HepG2 (cell line): ENCODE data around the gene HHATL. TPM values are rescaled to one million over a fixed set of nuclear protein-coding genes. Genes with fewer than 3 reads are reported as not detected.

ENCODE experiments used
- AGO2 ChIP-seq: fragments of 200-400 bp; formaldehyde crosslinking; optimal IDR thresholded peaks from 2 replicates; pipeline ENCODE3; 2017; ENCODE audit warnings: mild to moderate bottlenecking, low read depth, low read length, moderate library complexity
- AHR ChIP-seq: IDR thresholded peaks from 2 replicates; pipeline ENCODE4 v1.6.1; 2018; ENCODE audit warnings: missing genetic modification reagents, missing compliant biosample characterization
- HNRNPLL ChIP-seq: fragments of 200-400 bp; formaldehyde crosslinking; IDR thresholded peaks from 2 replicates; pipeline ENCODE4 v1.6.1; 2017; ENCODE audit warnings: mild to moderate bottlenecking, low read depth, low read length; ENCODE audit not compliant: poor library complexity, severe bottlenecking
- MED1 ChIP-seq: sonication (generic); formaldehyde crosslinking; IDR thresholded peaks from 2 replicates; pipeline ENCODE4 v1.4.0; 2020; ENCODE audit warnings: missing genetic modification reagents
- RFXAP ChIP-seq: sonication (generic); formaldehyde crosslinking; IDR thresholded peaks from 2 replicates; pipeline ENCODE4 v1.4.0; 2020; ENCODE audit warnings: missing genetic modification reagents, borderline replicate concordance
- TBX2 ChIP-seq: sonication (generic); formaldehyde crosslinking; IDR thresholded peaks from 2 replicates; pipeline ENCODE4 v1.5.0; 2020; ENCODE audit warnings: missing genetic modification reagents, mild to moderate bottlenecking, borderline replicate concordance
- ZFP90 ChIP-seq: sonication (generic); formaldehyde crosslinking; IDR thresholded peaks from 2 replicates; pipeline ENCODE4 v1.8.0; 2022; ENCODE audit warnings: missing genetic modification reagents, mild to moderate bottlenecking, inconsistent platforms, borderline replicate concordance
- ZNF383 ChIP-seq: sonication (generic); formaldehyde crosslinking; IDR thresholded peaks from 2 replicates; pipeline ENCODE4 v1.4.0; 2020; ENCODE audit warnings: missing genetic modification reagents, mild to moderate bottlenecking, borderline replicate concordance
- ZNF687 ChIP-seq: sonication (generic); formaldehyde crosslinking; IDR thresholded peaks from 2 replicates; pipeline ENCODE4 v1.5.1; 2020; ENCODE audit warnings: mild to moderate bottlenecking, missing genetic modification reagents, moderate library complexity
- ZNF891 ChIP-seq: sonication (generic); formaldehyde crosslinking; IDR thresholded peaks from 2 replicates; pipeline ENCODE4 v1.5.0; 2020; ENCODE audit warnings: mild to moderate bottlenecking, missing genetic modification reagents
- ZSCAN5A ChIP-seq: sonication (generic); formaldehyde crosslinking; IDR thresholded peaks from 2 replicates; pipeline ENCODE4 v1.8.0; 2022; ENCODE audit warnings: mild to moderate bottlenecking, missing genetic modification reagents, borderline replicate concordance
- polyA plus RNA-seq, 8 experiments: library from polyadenylated mRNA; depleted of rRNA in 3 of 8; stranded (reverse) in 7 of 8; unstranded in 1 of 8; fragments of >200 nt; fragmentation: Illumina TruSeq in 4 of 8; extraction: Trizol in 4 of 8; gene quantifications; 2 replicates each; pipeline versions ENCODE4 v1.2.1 to v1.2.3, GENCODE V29; 2011 to 2016; ENCODE audit warnings: low read depth in 4 of 8, missing spikeins in 1 of 8, mixed read lengths in 1 of 8; ENCODE audit not compliant: insufficient read depth in 1 of 8
- total RNA-seq, 5 experiments: library from RNA; depleted of rRNA; stranded (reverse); fragments of >200 nt; fragmentation: Illumina TruSeq; extraction: Trizol; gene quantifications; 2 replicates each; pipeline ENCODE4 v1.2.3, GENCODE V29; 2016; ENCODE audit warnings: low read depth in 1 of 5
- TF ChIP-seq, protein P1 (sequence below): sonication (generic); formaldehyde crosslinking; IDR thresholded peaks from 2 replicates; pipeline ENCODE4 v1.9.0; 2021; ENCODE audit warnings: missing genetic modification reagents, borderline replicate concordance
- TF ChIP-seq, protein P2 (sequence below): sonication (generic); formaldehyde crosslinking; IDR thresholded peaks from 2 replicates; pipeline ENCODE4 v1.9.0; 2021; ENCODE audit warnings: mild to moderate bottlenecking, missing genetic modification reagents

Gene HHATL
- total and polyA plus RNA-seq, 2 of the 13 experiments (the other 11 are each of a cell fraction or from before 2014, with no cell fraction given): 0.26 TPM; not detected in 1

DNA sequence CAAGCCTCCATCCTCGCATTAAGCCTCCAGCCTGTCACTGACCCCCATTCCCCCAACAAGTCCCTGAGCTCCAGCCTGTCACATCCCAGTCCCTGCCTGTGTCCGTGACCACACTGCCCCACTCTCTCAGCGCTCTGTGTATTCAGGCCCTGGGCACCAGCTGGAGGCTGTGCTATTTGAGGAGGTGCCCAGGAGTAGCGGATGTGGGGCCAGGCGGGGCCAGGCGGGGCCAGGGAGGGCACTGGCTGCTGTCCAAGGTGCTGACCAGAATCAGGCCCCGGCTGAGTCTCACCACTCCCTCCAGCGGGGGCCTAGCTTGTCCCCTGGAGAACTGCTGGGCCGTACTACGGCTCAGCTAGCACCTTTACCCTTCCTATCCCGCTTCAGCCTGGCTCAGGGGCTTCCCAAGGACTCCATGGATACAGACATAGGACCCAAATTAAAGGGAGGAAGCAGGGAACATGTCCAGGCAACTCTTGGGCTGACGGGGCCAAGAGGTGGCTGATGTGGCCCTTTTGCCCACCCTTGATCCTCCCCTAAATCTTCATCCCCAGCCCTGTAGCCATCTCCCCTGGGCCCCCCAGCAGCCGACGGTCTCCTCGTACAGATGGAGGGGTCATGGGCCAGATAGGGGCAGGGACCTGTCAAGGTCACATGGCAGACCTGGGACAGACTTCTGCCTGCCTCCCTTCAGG lies 1.1 kb downstream of the HHATL start (continued):
- peak; percentile 57 for TF ChIP-seq ZNF687 (CRISPR knock-in tag)
- TF ChIP-seq ZNF383 (CRISPR knock-in tag): no peak
- peak; percentile 83; the same call in 1 of the 2 replicates for TF ChIP-seq ZSCAN5A
- peak; percentile 41; the same call in 1 of the 2 replicates for TF ChIP-seq ZNF891 (CRISPR knock-in tag)
- peak; percentile 90; the same call in 1 of the 2 replicates for TF ChIP-seq AHR (CRISPR knock-in tag)
- no peak for TF ChIP-seq AGO2
- TF ChIP-seq TBX2 (CRISPR knock-in tag): peak; percentile 66
- TF ChIP-seq HNRNPLL: no peak
- TF ChIP-seq, protein P1, sequence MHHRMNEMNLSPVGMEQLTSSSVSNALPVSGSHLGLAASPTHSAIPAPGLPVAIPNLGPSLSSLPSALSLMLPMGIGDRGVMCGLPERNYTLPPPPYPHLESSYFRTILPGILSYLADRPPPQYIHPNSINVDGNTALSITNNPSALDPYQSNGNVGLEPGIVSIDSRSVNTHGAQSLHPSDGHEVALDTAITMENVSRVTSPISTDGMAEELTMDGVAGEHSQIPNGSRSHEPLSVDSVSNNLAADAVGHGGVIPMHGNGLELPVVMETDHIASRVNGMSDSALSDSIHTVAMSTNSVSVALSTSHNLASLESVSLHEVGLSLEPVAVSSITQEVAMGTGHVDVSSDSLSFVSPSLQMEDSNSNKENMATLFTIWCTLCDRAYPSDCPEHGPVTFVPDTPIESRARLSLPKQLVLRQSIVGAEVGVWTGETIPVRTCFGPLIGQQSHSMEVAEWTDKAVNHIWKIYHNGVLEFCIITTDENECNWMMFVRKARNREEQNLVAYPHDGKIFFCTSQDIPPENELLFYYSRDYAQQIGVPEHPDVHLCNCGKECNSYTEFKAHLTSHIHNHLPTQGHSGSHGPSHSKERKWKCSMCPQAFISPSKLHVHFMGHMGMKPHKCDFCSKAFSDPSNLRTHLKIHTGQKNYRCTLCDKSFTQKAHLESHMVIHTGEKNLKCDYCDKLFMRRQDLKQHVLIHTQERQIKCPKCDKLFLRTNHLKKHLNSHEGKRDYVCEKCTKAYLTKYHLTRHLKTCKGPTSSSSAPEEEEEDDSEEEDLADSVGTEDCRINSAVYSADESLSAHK (CRISPR knock-in tag): peak; percentile 93; the same call in 1 of the 2 replicates
- TF ChIP-seq, protein P2, sequence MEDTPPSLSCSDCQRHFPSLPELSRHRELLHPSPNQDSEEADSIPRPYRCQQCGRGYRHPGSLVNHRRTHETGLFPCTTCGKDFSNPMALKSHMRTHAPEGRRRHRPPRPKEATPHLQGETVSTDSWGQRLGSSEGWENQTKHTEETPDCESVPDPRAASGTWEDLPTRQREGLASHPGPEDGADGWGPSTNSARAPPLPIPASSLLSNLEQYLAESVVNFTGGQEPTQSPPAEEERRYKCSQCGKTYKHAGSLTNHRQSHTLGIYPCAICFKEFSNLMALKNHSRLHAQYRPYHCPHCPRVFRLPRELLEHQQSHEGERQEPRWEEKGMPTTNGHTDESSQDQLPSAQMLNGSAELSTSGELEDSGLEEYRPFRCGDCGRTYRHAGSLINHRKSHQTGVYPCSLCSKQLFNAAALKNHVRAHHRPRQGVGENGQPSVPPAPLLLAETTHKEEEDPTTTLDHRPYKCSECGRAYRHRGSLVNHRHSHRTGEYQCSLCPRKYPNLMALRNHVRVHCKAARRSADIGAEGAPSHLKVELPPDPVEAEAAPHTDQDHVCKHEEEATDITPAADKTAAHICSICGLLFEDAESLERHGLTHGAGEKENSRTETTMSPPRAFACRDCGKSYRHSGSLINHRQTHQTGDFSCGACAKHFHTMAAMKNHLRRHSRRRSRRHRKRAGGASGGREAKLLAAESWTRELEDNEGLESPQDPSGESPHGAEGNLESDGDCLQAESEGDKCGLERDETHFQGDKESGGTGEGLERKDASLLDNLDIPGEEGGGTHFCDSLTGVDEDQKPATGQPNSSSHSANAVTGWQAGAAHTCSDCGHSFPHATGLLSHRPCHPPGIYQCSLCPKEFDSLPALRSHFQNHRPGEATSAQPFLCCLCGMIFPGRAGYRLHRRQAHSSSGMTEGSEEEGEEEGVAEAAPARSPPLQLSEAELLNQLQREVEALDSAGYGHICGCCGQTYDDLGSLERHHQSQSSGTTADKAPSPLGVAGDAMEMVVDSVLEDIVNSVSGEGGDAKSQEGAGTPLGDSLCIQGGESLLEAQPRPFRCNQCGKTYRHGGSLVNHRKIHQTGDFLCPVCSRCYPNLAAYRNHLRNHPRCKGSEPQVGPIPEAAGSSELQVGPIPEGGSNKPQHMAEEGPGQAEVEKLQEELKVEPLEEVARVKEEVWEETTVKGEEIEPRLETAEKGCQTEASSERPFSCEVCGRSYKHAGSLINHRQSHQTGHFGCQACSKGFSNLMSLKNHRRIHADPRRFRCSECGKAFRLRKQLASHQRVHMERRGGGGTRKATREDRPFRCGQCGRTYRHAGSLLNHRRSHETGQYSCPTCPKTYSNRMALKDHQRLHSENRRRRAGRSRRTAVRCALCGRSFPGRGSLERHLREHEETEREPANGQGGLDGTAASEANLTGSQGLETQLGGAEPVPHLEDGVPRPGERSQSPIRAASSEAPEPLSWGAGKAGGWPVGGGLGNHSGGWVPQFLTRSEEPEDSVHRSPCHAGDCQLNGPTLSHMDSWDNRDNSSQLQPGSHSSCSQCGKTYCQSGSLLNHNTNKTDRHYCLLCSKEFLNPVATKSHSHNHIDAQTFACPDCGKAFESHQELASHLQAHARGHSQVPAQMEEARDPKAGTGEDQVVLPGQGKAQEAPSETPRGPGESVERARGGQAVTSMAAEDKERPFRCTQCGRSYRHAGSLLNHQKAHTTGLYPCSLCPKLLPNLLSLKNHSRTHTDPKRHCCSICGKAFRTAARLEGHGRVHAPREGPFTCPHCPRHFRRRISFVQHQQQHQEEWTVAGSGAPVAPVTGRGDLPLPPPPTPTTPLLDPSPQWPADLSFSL (CRISPR knock-in tag): no peak
- peak; percentile 65 for TF ChIP-seq MED1 (CRISPR knock-in tag)
- TF ChIP-seq RFXAP (CRISPR knock-in tag): peak; percentile 73; the same call in 1 of the 2 replicates
- TF ChIP-seq ZFP90: peak; percentile 90; the same call in 1 of the 2 replicates
